Measurements from ENCODE around the gene HSPD1. TPM values are rescaled to one million over a fixed set of nuclear protein-coding genes. Genes with fewer than 3 reads are reported as not detected.
A peak's percentile ranks its signal among the peaks of the same experiment; 100 is the strongest.

Gene HSPD1
- polyA plus RNA-seq, 1 donor from 2014 or later: 229 TPM

DNA sequence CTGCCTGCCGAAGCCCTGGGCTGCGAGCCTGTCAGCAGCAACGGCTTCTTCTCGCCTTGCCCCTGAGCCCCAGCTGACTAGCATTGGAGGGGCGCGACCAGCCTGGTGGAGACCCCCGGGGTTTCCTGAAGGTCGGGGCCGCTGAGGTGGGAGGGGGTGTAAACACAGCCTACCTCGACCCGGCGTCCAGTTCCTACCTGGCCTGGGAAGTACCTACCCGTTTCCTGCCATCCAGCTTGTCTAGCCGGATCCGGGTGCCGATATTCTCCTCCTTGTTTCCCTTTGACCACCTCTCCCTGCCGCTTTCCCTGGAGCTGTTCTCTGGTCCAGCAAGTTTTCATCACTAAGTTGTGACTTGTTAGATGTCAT is 16.7 kb upstream of the HSPD1 start:
- no peaks in the 10 kb centered on the region for H3K36me3 ChIP-seq (ENCODE audit: insufficient read depth, low read length)
- peak overlapping the region; percentile 36 for H3K4me2 ChIP-seq (ENCODE audit: low read length)
- H2AFZ ChIP-seq (ENCODE audit: low read depth, low read length): peak overlapping the region; percentile 93
- no peak for TF ChIP-seq EZH2 (IDR thresholded peaks at IDR 0.05; ENCODE audit: borderline replicate concordance, insufficient read depth, low read length, poor library complexity, severe bottlenecking)
- TF ChIP-seq, protein P1, sequence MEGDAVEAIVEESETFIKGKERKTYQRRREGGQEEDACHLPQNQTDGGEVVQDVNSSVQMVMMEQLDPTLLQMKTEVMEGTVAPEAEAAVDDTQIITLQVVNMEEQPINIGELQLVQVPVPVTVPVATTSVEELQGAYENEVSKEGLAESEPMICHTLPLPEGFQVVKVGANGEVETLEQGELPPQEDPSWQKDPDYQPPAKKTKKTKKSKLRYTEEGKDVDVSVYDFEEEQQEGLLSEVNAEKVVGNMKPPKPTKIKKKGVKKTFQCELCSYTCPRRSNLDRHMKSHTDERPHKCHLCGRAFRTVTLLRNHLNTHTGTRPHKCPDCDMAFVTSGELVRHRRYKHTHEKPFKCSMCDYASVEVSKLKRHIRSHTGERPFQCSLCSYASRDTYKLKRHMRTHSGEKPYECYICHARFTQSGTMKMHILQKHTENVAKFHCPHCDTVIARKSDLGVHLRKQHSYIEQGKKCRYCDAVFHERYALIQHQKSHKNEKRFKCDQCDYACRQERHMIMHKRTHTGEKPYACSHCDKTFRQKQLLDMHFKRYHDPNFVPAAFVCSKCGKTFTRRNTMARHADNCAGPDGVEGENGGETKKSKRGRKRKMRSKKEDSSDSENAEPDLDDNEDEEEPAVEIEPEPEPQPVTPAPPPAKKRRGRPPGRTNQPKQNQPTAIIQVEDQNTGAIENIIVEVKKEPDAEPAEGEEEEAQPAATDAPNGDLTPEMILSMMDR (IDR thresholded peaks at IDR 0.05; ENCODE audit: poor library complexity, severe bottlenecking): no peak
- TF ChIP-seq RAD21 (conservative IDR thresholded peaks at IDR 0.05): no peak
- no peak for TF ChIP-seq SMC3 (conservative IDR thresholded peaks at IDR 0.05; ENCODE audit: poor library complexity)
- no peak for TF ChIP-seq TAF1 (IDR thresholded peaks at IDR 0.05; ENCODE audit: low read depth)
- TF ChIP-seq POLR2AphosphoS5 (IDR thresholded peaks at IDR 0.05): no peak
- TF ChIP-seq EP300 (conservative IDR thresholded peaks at IDR 0.05; ENCODE audit: poor library complexity, severe bottlenecking): no peak
- TF ChIP-seq, protein P2, sequence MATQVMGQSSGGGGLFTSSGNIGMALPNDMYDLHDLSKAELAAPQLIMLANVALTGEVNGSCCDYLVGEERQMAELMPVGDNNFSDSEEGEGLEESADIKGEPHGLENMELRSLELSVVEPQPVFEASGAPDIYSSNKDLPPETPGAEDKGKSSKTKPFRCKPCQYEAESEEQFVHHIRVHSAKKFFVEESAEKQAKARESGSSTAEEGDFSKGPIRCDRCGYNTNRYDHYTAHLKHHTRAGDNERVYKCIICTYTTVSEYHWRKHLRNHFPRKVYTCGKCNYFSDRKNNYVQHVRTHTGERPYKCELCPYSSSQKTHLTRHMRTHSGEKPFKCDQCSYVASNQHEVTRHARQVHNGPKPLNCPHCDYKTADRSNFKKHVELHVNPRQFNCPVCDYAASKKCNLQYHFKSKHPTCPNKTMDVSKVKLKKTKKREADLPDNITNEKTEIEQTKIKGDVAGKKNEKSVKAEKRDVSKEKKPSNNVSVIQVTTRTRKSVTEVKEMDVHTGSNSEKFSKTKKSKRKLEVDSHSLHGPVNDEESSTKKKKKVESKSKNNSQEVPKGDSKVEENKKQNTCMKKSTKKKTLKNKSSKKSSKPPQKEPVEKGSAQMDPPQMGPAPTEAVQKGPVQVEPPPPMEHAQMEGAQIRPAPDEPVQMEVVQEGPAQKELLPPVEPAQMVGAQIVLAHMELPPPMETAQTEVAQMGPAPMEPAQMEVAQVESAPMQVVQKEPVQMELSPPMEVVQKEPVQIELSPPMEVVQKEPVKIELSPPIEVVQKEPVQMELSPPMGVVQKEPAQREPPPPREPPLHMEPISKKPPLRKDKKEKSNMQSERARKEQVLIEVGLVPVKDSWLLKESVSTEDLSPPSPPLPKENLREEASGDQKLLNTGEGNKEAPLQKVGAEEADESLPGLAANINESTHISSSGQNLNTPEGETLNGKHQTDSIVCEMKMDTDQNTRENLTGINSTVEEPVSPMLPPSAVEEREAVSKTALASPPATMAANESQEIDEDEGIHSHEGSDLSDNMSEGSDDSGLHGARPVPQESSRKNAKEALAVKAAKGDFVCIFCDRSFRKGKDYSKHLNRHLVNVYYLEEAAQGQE (IDR thresholded peaks at IDR 0.05; ENCODE audit: borderline replicate concordance): no peak
- no peak for TF ChIP-seq MXI1 (conservative IDR thresholded peaks at IDR 0.05; ENCODE audit: poor library complexity, severe bottlenecking)
- peaks cover 50% of the 10 kb centered on the region for H3K79me2 ChIP-seq (replicated peaks; ENCODE audit: insufficient read depth, low read length)
- no peaks in the 10 kb centered on the region for H3K9me2 ChIP-seq (ENCODE audit: insufficient read depth, low read length)
- H3K27me3 ChIP-seq (ENCODE audit: insufficient read depth, low read depth, low read length): no peaks in the 10 kb centered on the region
- no peaks in the 10 kb centered on the region for H3K9me3 ChIP-seq (ENCODE audit: low read length)
- H3F3A ChIP-seq (ENCODE audit: insufficient read depth, low read length, poor library complexity, severe bottlenecking): peaks cover 3% of the 10 kb centered on the region
- H4K20me1 ChIP-seq (ENCODE audit: insufficient read depth): no peaks in the 10 kb centered on the region
- peak overlapping the region; percentile 98 for H3K9ac ChIP-seq (ENCODE audit: low read length)
- H3K27ac ChIP-seq (ENCODE audit: low read length): peak overlapping the region; percentile 92
- peak overlapping the region; percentile 99 for H3K4me3 ChIP-seq (ENCODE audit: low read length)

DNA sequence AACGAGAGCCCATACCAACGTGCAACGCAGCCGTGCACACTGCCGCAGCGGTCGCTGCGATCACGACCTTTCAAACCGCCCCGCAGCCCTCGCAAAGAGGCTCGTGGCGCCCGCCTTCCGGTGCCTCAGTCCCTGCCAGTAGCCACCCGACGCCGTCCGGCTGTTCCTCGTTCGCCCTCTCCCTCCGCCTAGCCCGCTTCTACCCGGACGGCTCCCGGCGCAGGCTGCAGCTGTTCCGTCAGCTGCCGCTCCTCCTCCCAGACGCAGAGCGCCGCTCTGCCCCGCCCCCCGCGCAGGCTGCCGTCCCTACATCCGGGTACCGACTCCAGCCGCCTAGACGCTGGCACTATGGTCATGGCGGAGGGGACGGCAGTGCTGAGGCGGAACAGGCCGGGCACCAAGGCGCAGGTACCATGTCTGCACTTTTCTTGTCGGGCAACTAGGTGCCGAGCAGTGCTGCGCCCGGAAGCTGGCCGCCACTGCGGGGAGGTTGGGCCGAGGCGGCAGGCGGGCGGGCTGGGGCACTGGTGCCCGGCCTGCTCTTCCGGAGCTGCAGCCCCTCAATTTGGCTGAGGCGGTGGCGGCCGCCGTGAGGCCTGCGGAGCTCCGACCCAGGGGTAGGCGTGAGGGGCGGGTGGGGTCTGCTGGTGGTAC is 16.2 kb upstream of the HSPD1 start, which contains the start of gene MOB4:
Gene MOB4, plus strand, starts transcription at position 328 of the 654 bp plus-strand sequence. Its CDS starts 21 bp downstream, at position 349.
- Histone ChIP-seq H3K4me2 (ENCODE audit: low read length) (peak within 1 kb of the TSS; percentile 95), H3F3A (ENCODE audit: insufficient read depth, low read length, poor library complexity, severe bottlenecking) (peaks cover 3% of the 10 kb centered on the region), H3K9me2 (ENCODE audit: insufficient read depth, low read length) (no peaks in the 10 kb centered on the region), H3K27ac (ENCODE audit: low read length) (peak within 1 kb of the TSS; percentile 92), H3K4me3 (ENCODE audit: low read length) (peak within 1 kb of the TSS; percentile 99), H3K36me3 (ENCODE audit: insufficient read depth, low read length) (no peaks in the 10 kb centered on the region), H4K20me1 (ENCODE audit: insufficient read depth) (no peaks in the 10 kb centered on the region), H3K9ac (ENCODE audit: low read length) (peak within 1 kb of the TSS; percentile 98), H3K9me3 (ENCODE audit: low read length) (no peaks in the 10 kb centered on the region), H3K27me3 (ENCODE audit: insufficient read depth, low read depth, low read length) (no peaks in the 10 kb centered on the region), H2AFZ (ENCODE audit: low read depth, low read length) (peak within 1 kb of the TSS; percentile 93), H3K79me2 (replicated peaks; ENCODE audit: insufficient read depth, low read length) (peaks cover 46% of the 10 kb centered on the region)
- TF ChIP-seq EZH2 (IDR thresholded peaks at IDR 0.05; ENCODE audit: borderline replicate concordance, insufficient read depth, low read length, poor library complexity, severe bottlenecking): no peak
- TF ChIP-seq, protein P1 (IDR thresholded peaks at IDR 0.05; ENCODE audit: poor library complexity, severe bottlenecking): peak; percentile 28
- TF ChIP-seq EP300 (conservative IDR thresholded peaks at IDR 0.05; ENCODE audit: poor library complexity, severe bottlenecking): peak; percentile 99
- peak; percentile 87 for TF ChIP-seq TAF1 (IDR thresholded peaks at IDR 0.05; ENCODE audit: low read depth)
- peak; percentile 93 for TF ChIP-seq MXI1 (conservative IDR thresholded peaks at IDR 0.05; ENCODE audit: poor library complexity, severe bottlenecking)
- TF ChIP-seq POLR2AphosphoS5 (IDR thresholded peaks at IDR 0.05): peak; percentile 96
- peak; percentile 54 for TF ChIP-seq RAD21 (conservative IDR thresholded peaks at IDR 0.05)
- TF ChIP-seq, protein P2 (IDR thresholded peaks at IDR 0.05; ENCODE audit: borderline replicate concordance): peak; percentile 89
- TF ChIP-seq SMC3 (conservative IDR thresholded peaks at IDR 0.05; ENCODE audit: poor library complexity): peak; percentile 48

Data from neural cell (in vitro differentiated cells).